Brain pericyte (primary cell): ENCODE data around the gene RETREG3.
"Not testable (repeated sequence)": the region's sequence is repeated elsewhere in the genome, so short reads cannot be mapped to it uniquely, and the experiment has no call there.

Experiments used
- DNase-seq: peaks from one replicate; pipeline ENCODE4 v3.0.0-alpha.2; 2012; ENCODE audit warnings: low read depth, low spot score

RETREG3 gene

GRCh38 chr17:42553161-42553818, 55.9 kb downstream of the RETREG3 start:
- no peak for DNase-seq

- not testable (repeated sequence) for DNase-seq
Measured at GRCh38 chr17:42552736-42553135, 56.4 kb downstream of the RETREG3 start, which contains the start of gene HSD17B1. Gene HSD17B1, plus strand, starts transcription at chr17:42552923. Its CDS starts 11 bp downstream, at chr17:42552934.

- DNase-seq = no peak
Measured at GRCh38 chr17:42548993-42549755, 60.0 kb downstream of the RETREG3 start.

GRCh38 chr17:42548070-42548837, 60.9 kb downstream of the RETREG3 start:
- no peak for DNase-seq

- no peak for DNase-seq
Measured at GRCh38 chr17:42547698-42548069, 61.5 kb downstream of the RETREG3 start.

GRCh38 chr17:42547001-42547461, 62.1 kb downstream of the RETREG3 start:
- no peak for DNase-seq

- not testable (repeated sequence) for DNase-seq
Measured at GRCh38 chr17:42545755-42546505, 63.2 kb downstream of the RETREG3 start.

- no peak for DNase-seq
Measured at GRCh38 chr17:42544874-42545283, 64.3 kb downstream of the RETREG3 start.

GRCh38 chr17:42543190-42544079, 65.7 kb downstream of the RETREG3 start:
- no peak for DNase-seq

- no peak for DNase-seq
Measured at GRCh38 chr17:42541041-42541833, 67.9 kb downstream of the RETREG3 start.

- not testable (repeated sequence) for DNase-seq
Measured at GRCh38 chr17:42540558-42540957, 68.6 kb downstream of the RETREG3 start.

GRCh38 chr17:42538482-42538881, 70.7 kb downstream of the RETREG3 start:
- DNase-seq = no peak

- no peak for DNase-seq
Measured at GRCh38 chr17:42537826-42538451, 71.2 kb downstream of the RETREG3 start.

- DNase-seq = no peak
Measured at GRCh38 chr17:42537156-42537805, 71.9 kb downstream of the RETREG3 start.

GRCh38 chr17:42536372-42537155, 72.6 kb downstream of the RETREG3 start:
- no peak for DNase-seq

- DNase-seq = peak; percentile 57
Measured at GRCh38 chr17:42536048-42536371, 73.2 kb downstream of the RETREG3 start, which contains the start of gene NAGLU. Gene NAGLU, plus strand, starts transcription at chr17:42536241. Its CDS starts 32 bp downstream, at chr17:42536273.

GRCh38 chr17:42535155-42536047, 73.8 kb downstream of the RETREG3 start:
- no peak for DNase-seq
